Right ventricle myocardium superior (tissue), 1 donor: ENCODE results near the gene TUFT1. TPM values are rescaled to one million over a fixed set of nuclear protein-coding genes. Genes with fewer than 3 reads are reported as not detected.
A peak's percentile ranks its signal among the peaks of the same experiment; 100 is the strongest.
"Not testable (repeated sequence)": the region's sequence is repeated elsewhere in the genome, so short reads cannot be mapped to it uniquely, and the experiment has no call there.

ENCODE experiments used
- ATAC-seq: fragments of 200-7000 bp; cut with Tn5 transposase; one replicate; pipeline ENCODE4 v1.9.1; 2020; ENCODE audit warnings: mild to moderate bottlenecking; ENCODE audit not compliant: poor library complexity
- DNase-seq: peaks from one replicate; pipeline ENCODE4 v3.0.0-alpha.2; 2020
- intact Hi-C: fragments of 100-400 bp; cut with DNase I; formaldehyde crosslinking; loops from one replicate; pipeline ENCODE4 v1.11.2; 2022
- total RNA-seq: library from RNA; stranded (reverse); fragmentation: NEBNext Ultra II Directional; extraction: Animal tissue kit (Norgen Biotek cat#: 25700); gene quantifications from one replicate; pipeline ENCODE4 v1.2.1, GENCODE V29; 2021
- donor health status: DM: no; HTN: yes; CAD: no; lungs with severe emphysema.

The TUFT1 gene
- total RNA-seq, 1 donor from 2014 or later = 3.4 TPM

- intact Hi-C loops = no loop called here
- peak; percentile 87 for DNase-seq
- ATAC-seq = peak; percentile 97
Observed at GRCh38 chr1:151510957-151511635, 29.0 kb upstream of the TUFT1 start, which contains the start of gene CGN. TSS of gene CGN (plus strand) at chr1:151511387. CDS start at chr1:151518520, 7,133 bp downstream.

DNA sequence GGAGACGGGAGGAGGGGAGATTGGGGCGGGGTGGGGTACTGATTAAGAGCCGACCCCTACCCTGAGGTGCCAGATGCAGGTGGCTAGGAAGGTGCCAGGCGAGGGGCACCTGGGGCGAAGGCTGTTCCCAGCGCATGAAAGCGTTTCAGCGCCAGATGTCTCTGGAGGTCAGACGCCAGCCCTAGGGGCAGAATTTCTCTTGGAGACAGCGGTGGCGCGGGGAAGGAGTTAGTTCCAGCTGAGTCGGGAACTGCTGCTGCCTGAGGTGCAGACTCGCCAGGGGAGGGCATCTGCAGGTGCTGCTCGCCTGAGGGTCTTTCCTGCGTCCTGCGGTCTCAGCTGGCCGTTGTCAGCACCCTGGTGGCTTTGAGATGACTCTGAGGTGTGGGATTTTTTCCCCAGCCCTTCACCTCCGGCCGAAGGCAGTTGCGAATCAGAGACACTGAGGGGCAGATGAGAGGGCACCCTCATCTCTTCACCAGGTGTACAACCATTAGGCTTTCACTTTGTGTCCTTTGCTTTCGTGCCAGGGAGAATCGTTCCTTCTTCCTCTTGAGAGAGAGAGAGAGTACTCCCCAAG lies 28.4 kb upstream of the TUFT1 start:
- DNase-seq = no peak
- intact Hi-C loops = no loop called here
- ATAC-seq = peak; percentile 49

DNA sequence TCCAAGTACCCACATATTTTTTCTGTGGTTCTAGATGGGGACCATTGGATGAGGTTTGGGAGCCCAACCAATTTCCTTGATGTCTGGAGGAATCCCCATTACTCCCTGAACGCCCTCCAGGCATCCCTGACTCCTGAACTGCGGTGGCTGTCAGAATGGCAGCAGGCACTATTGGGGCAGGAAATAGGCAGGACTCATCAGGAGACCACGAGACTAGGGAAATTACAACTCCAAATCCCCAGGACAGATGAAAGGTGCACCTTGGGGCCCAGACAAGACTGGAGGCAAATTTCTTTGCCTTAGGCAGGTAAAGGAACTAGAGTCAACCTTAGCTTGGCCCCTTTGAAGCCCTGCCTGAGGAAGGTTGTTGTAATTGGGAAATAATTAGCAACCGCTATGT lies 27.8 kb upstream of the TUFT1 start:
- intact Hi-C loops = no loop called here
- DNase-seq (no peak), ATAC-seq (no peak)

- intact Hi-C loops = no loop called here
- ATAC-seq = no peak
Observed at GRCh38 chr1:151512801-151513625, 27.1 kb upstream of the TUFT1 start.

DNA sequence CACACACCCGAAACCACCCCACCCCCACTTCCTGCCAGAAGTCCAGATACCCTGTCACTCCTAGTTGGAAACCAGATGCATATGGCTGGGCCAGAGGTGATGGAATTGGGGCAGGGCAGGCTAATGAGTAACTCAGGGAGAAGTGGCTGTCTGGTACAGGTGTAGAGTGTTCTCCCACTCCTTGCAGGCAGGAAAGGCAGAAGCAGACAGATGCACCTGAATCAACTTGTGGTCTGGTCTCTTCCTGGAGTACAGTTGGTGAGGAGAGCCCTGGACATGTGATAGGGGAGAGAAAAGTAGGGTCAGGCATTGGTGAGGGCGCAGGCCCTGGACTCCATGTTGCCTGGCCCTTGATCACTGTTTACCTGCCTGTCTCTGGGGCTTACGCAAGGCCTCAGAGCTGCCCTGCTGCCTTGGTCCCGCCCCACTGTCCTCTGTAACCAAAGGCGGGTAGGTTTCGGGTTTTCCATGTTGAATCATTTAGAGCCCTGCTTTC lies 26.4 kb upstream of the TUFT1 start:
- ATAC-seq = no peak
- DNase-seq = no peak
- intact Hi-C loops = no loop called here

More at GRCh38 chr1:151512801-151513625, 27.1 kb upstream of the TUFT1 start:
- no peak for DNase-seq

DNA sequence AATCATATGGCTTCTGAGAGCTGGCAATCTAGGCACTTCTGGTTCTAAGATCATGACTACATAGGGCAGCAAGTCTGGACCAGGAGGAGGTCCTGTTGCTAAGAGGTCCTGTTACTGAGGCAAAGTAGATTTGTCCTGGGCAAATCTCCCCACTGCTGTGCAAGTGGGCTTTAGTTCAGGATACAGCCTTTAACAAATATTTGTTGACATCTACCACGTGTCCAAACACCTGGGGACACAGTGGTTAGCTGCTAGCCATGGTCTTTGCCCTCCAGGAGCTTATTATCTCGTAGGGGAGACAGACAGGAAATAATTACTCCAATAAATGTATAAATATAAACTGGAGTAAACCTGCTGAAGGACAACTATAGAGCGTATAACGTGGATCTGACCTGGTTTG lies 25.7 kb upstream of the TUFT1 start:
- DNase-seq (no peak), ATAC-seq (no peak)
- intact Hi-C loops = no loop called here

GRCh38 chr1:151515265-151515664 lies 24.8 kb upstream of the TUFT1 start:
- ATAC-seq (no peak), DNase-seq (no peak)
- intact Hi-C loops = no loop called here

DNA sequence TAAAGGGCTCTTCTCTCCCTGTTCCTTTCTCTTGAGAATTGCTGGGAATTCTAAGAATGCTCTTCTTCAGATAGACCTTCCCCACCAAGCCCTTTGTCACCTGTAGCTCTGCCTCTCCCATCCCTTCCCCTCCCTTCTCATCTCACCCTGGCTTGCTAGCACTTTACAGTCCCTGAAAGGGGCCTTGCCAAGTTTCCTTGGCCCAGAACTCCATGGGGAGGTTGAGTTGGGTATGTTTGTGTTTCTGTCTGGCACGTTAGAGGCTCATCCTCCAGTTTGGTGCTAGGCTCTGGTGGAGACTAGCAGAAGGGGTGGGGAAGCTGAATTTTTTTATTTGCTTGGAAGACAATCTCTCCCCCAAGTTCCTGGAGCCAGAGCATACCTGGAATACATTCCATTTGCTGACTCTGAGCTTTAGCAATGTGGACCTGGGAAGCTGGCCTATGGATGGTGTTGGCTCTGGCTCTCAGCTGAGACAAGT lies 24.0 kb upstream of the TUFT1 start:
- intact Hi-C loops = no loop called here
- no peak for DNase-seq
- ATAC-seq = no peak

DNA sequence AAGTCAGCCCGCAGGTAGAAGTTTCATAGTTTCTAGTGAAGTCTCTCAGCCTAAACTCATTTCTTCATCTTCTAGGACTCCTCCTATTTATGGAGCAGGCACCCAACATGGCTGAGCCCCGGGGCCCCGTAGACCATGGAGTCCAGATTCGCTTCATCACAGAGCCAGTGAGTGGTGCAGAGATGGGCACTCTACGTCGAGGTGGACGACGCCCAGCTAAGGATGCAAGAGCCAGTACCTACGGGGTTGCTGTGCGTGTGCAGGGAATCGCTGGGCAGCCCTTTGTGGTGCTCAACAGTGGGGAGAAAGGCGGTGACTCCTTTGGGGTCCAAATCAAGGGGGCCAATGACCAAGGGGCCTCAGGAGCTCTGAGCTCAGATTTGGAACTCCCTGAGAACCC lies 21.7 kb upstream of the TUFT1 start:
- intact Hi-C loops = no loop called here
- no peak for ATAC-seq

DNA sequence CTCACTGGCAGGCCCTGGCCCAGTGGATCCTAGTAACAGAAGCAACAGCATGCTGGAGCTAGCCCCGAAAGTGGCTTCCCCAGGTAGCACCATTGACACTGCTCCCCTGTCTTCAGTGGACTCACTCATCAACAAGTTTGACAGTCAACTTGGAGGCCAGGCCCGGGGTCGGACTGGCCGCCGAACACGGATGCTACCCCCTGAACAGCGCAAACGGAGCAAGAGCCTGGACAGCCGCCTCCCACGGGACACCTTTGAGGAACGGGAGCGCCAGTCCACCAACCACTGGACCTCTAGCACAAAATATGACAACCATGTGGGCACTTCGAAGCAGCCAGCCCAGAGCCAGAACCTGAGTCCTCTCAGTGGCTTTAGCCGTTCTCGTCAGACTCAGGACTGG lies 21.2 kb upstream of the TUFT1 start:
- no peak for ATAC-seq
- DNase-seq = no peak
- intact Hi-C loops = no loop called here

More for the DNA sequence above, 21.7 kb upstream of the TUFT1 start:
- DNase-seq = no peak

- DNase-seq (no peak), ATAC-seq (no peak)
- intact Hi-C loops = no loop called here
Observed at GRCh38 chr1:151519667-151520066, 20.4 kb upstream of the TUFT1 start.

GRCh38 chr1:151520359-151520758 lies 19.8 kb upstream of the TUFT1 start:
- ATAC-seq (no peak), DNase-seq (no peak)
- intact Hi-C loops = no loop called here

DNA sequence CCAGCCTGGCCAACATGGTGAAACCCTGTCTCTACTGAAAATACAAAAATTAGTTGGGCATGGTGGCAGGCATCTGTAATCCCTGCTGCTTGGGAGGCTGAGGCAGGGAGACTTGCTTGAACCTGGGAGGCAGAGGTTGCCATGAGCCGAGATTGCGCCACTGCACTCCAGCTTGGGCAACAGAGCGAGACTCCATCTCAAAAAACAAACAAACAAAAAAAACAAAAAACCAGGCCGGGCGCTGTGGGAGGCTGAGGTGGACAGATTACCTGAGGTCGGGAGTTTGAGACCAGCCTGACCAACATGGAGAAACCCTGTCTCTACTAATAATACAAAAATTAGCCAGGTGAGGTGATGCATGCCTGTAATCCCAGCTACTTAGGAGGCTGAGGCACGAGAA lies 17.7 kb upstream of the TUFT1 start:
- intact Hi-C loops, ATAC-seq, DNase-seq: not testable (repeated sequence)

DNA sequence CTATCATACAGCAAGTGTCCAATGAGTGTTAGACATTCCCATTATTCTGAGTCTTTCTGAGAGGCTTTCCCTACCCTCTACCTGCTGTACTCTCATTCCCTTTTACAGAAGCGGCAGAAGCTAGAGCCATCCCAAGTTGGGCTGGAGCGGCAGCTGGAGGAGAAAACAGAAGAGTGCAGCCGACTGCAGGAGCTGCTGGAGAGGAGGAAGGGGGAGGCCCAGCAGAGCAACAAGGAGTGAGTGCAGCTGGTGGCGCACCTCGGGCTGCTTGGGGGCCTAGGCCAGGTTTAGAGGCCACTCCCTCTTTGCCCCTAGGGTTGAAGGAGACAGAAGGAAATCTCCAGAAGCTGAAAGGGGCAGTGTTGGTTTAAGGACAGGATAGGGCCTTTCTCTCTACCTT lies 16.8 kb upstream of the TUFT1 start:
- DNase-seq (no peak), ATAC-seq (no peak)
- intact Hi-C loops = no loop called here

DNA sequence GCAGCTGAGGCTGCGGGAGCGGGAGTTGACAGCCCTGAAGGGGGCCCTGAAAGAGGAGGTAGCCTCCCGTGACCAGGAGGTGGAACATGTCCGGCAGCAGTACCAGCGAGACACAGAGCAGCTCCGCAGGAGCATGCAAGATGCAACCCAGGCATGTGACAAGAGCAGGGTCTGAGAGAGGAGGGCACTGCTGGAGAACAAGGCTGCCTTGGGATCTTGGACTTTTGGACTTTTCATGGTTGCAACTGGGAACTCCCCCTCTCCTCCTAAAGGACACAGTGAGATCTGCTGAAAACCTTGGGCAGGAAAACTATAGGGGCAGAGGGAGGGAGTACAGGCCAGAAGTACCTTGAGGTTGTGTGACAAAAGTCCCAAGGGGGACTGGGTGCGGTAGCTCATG lies 15.4 kb upstream of the TUFT1 start:
- intact Hi-C loops = no loop called here
- ATAC-seq = no peak
- no peak for DNase-seq

- intact Hi-C loops = no loop called here
- DNase-seq (no peak), ATAC-seq (no peak)
Observed at GRCh38 chr1:151526735-151527525, 13.2 kb upstream of the TUFT1 start.

GRCh38 chr1:151529211-151529702 lies 10.9 kb upstream of the TUFT1 start:
- ATAC-seq (no peak), DNase-seq (no peak)
- intact Hi-C loops = no loop called here

GRCh38 chr1:151529781-151530180 lies 10.3 kb upstream of the TUFT1 start:
- intact Hi-C loops = no loop called here
- DNase-seq (no peak), ATAC-seq (no peak)

DNA sequence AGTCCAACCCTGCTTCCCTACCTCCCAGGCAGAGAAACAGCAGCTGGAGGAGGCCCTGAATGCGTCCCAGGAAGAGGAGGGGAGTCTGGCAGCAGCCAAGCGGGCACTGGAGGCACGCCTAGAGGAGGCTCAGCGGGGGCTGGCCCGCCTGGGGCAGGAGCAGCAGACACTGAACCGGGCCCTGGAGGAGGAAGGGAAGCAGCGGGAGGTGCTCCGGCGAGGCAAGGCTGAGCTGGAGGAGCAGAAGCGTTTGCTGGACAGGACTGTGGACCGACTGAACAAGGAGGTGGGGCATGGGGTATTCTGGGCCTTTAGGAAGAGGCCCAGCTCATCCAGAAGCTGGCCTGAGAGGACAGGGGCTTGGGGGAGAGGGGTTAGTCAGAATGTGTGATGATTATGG lies 9.6 kb upstream of the TUFT1 start:
- DNase-seq = no peak
- intact Hi-C loops = no loop called here
- no peak for ATAC-seq
